Loucy (cell line): ENCODE results near the gene VPS26A.

ENCODE experiments used
- H2AFZ ChIP-seq: fragments of 200-600 bp; sonication (generic); 2 replicates; pipeline ENCODE4 v1.6.0; 2016; ENCODE audit warnings: antibody characterized with exemption, mild to moderate bottlenecking, low read length, moderate library complexity
- H3F3A ChIP-seq: fragments of 200-600 bp; 2 replicates; pipeline ENCODE4 v1.6.0; 2016; ENCODE audit warnings: antibody characterized with exemption, low read depth, mild to moderate bottlenecking
- H3K27me3 ChIP-seq: fragments of 200-600 bp; sonication (generic); 2 replicates; pipeline ENCODE4 v1.6.1; 2014; ENCODE audit warnings: low read length, mild to moderate bottlenecking; ENCODE audit not compliant: insufficient read depth, poor library complexity, severe bottlenecking
- H3K36me3 ChIP-seq: fragments of 200-600 bp; sonication (generic); 2 replicates; pipeline ENCODE4 v1.6.1; 2016; ENCODE audit warnings: low read length; ENCODE audit not compliant: insufficient read depth
- H3K4me1 ChIP-seq: fragments of 200-600 bp; sonication (generic); 2 replicates; pipeline ENCODE4 v1.5.1; 2014; ENCODE audit warnings: low read length, mild to moderate bottlenecking; ENCODE audit not compliant: insufficient read depth, poor library complexity, severe bottlenecking
- H3K4me2 ChIP-seq: fragments of 200-600 bp; sonication (generic); 2 replicates; pipeline ENCODE4 v1.6.0; 2014; ENCODE audit warnings: antibody characterized with exemption, low read length, low read depth, mild to moderate bottlenecking; ENCODE audit not compliant: poor library complexity, severe bottlenecking
- H3K4me3 ChIP-seq: fragments of 200-600 bp; sonication (generic); 2 replicates; pipeline ENCODE4 v1.5.1; 2014; ENCODE audit warnings: low read length, mild to moderate bottlenecking, mixed read lengths; ENCODE audit not compliant: poor library complexity, severe bottlenecking
- H3K79me2 ChIP-seq: fragments of 200-600 bp; sonication (generic); 2 replicates; pipeline ENCODE4 v1.6.1; 2014; ENCODE audit warnings: low read length; ENCODE audit not compliant: insufficient read depth
- H3K9ac ChIP-seq: fragments of 200-600 bp; sonication (generic); 2 replicates; pipeline ENCODE4 v1.6.0; 2014; ENCODE audit warnings: mild to moderate bottlenecking, low read depth, low read length, moderate library complexity; ENCODE audit not compliant: poor library complexity, severe bottlenecking
- H3K9me2 ChIP-seq: fragments of 200-600 bp; sonication (generic); replicated peaks from 2 replicates; pipeline ENCODE4 v1.6.1; 2016; ENCODE audit warnings: low read depth, low read length, mixed read lengths
- H3K9me3 ChIP-seq: fragments of 200-600 bp; sonication (generic); 2 replicates; pipeline ENCODE4 v1.6.1; 2014; ENCODE audit warnings: mild to moderate bottlenecking, antibody characterized with exemption, low read length, low read depth; ENCODE audit not compliant: insufficient read depth
- H4K20me1 ChIP-seq: fragments of 200-600 bp; sonication (generic); 2 replicates; pipeline ENCODE4 v1.6.0; 2014; ENCODE audit warnings: antibody characterized with exemption, low read length, mild to moderate bottlenecking; ENCODE audit not compliant: insufficient read depth, poor library complexity, severe bottlenecking
- EZH2phosphoT487 ChIP-seq: fragments of 200-600 bp; IDR thresholded peaks from 2 replicates; pipeline ENCODE4 v1.6.1; 2018; ENCODE audit warnings: antibody characterized with exemption, mild to moderate bottlenecking, moderate library complexity, borderline replicate concordance
- TF ChIP-seq, protein P1 (sequence below): fragments of 200-600 bp; sonication (generic); conservative IDR thresholded peaks from 2 replicates; pipeline ENCODE4 v1.5.1; 2014; ENCODE audit warnings: mild to moderate bottlenecking, antibody characterized with exemption, low read length

Gene VPS26A

GRCh38 chr10:69142983-69143382 lies 19.0 kb downstream of the VPS26A start:
- Histone ChIP-seq H3K9ac (no peak overlapping the region), H3K36me3 (peaks cover 3% of the 10 kb centered on the region; the same call in 1 of the 2 replicates), H3K4me1 (peaks cover 7% of the 10 kb centered on the region), H2AFZ (no peak overlapping the region), H4K20me1 (peaks cover 21% of the 10 kb centered on the region), H3K4me3 (no peak overlapping the region), H3K27me3 (no peaks in the 10 kb centered on the region), H3K9me2 (no peaks in the 10 kb centered on the region), H3K9me3 (no peaks in the 10 kb centered on the region), H3K79me2 (peaks cover 87% of the 10 kb centered on the region), H3K4me2 (no peak overlapping the region), H3F3A (no peaks in the 10 kb centered on the region)
- TF ChIP-seq, protein P1, sequence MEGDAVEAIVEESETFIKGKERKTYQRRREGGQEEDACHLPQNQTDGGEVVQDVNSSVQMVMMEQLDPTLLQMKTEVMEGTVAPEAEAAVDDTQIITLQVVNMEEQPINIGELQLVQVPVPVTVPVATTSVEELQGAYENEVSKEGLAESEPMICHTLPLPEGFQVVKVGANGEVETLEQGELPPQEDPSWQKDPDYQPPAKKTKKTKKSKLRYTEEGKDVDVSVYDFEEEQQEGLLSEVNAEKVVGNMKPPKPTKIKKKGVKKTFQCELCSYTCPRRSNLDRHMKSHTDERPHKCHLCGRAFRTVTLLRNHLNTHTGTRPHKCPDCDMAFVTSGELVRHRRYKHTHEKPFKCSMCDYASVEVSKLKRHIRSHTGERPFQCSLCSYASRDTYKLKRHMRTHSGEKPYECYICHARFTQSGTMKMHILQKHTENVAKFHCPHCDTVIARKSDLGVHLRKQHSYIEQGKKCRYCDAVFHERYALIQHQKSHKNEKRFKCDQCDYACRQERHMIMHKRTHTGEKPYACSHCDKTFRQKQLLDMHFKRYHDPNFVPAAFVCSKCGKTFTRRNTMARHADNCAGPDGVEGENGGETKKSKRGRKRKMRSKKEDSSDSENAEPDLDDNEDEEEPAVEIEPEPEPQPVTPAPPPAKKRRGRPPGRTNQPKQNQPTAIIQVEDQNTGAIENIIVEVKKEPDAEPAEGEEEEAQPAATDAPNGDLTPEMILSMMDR, result no peak
- TF ChIP-seq EZH2phosphoT487, result no peak

DNA sequence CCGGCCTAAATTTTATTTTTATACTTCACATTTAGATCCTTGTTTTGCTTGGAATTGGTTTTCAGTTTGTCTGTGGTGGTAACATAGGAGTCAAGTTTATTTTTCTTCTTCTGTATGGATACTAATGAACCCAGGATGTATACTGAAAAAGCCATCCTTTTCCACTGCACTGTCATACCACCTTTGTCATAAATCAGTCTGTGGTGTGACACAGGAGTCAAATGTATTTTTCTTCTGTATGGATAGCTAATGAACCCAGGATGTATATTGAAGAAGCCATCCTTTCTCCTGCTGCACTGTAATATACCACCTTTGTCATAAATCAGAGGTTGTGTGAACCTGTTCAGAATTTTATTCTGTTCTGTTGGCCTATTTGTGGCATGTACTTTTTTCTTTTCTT lies 21.4 kb downstream of the VPS26A start:
- Histone ChIP-seq H3K79me2 (peaks cover 92% of the 10 kb centered on the region), H4K20me1 (peaks cover 19% of the 10 kb centered on the region), H3K9me2 (no peaks in the 10 kb centered on the region), H3K4me2 (no peak overlapping the region), H2AFZ (no peak overlapping the region), H3K9me3 (no peaks in the 10 kb centered on the region), H3K36me3 (no peaks in the 10 kb centered on the region), H3F3A (no peaks in the 10 kb centered on the region), H3K27me3 (no peaks in the 10 kb centered on the region), H3K4me3 (no peak overlapping the region), H3K9ac (no peak overlapping the region), H3K4me1 (peaks cover 7% of the 10 kb centered on the region)
- no peak for TF ChIP-seq EZH2phosphoT487
- TF ChIP-seq, protein P1, result no peak

DNA sequence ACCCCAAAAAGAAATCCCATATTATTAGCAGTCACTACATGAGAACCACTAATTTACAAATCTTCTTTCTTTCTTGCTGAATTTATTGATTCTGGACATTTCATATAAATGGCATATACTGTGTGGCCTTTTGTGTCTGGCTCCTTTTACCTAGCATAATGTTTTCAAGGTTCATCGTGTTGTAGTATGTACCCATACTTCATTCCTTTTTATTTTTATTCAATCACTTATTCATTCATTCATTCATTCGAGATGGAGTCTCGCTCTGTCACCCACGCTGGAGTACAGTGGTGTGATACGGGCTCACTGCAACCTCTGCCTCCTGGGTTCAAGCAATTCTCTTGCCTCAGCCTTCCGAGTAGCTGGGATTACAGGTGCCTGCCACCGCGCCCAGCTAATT lies 21.9 kb downstream of the VPS26A start:
- no peak for TF ChIP-seq EZH2phosphoT487
- TF ChIP-seq, protein P1, result no peak
- Histone ChIP-seq H3K4me3 (no peak overlapping the region), H3K4me1 (peaks cover 7% of the 10 kb centered on the region), H2AFZ (no peak overlapping the region), H4K20me1 (peaks cover 14% of the 10 kb centered on the region), H3K9me3 (no peaks in the 10 kb centered on the region), H3K4me2 (no peak overlapping the region), H3K9me2 (no peaks in the 10 kb centered on the region), H3K27me3 (no peaks in the 10 kb centered on the region), H3F3A (no peaks in the 10 kb centered on the region), H3K9ac (no peak overlapping the region), H3K79me2 (peaks cover 92% of the 10 kb centered on the region), H3K36me3 (no peaks in the 10 kb centered on the region)
